Keratinocyte (primary cell): ENCODE measurements around the gene TSPEAR.

Experiments
- CTCF ChIP-seq, 3 experiments: IDR thresholded peaks in 1 of 3; conservative IDR thresholded peaks in 1 of 3; optimal IDR thresholded peaks in 1 of 3; 2 replicates in 2 of 3; 3 replicates in 1 of 3; pipeline versions ENCODE3 to v1.5.1; 2011; ENCODE audit warnings: low read length in 3 of 3, mild to moderate bottlenecking in 3 of 3, moderate library complexity in 2 of 3, control low read depth in 1 of 3, inconsistent platforms in 1 of 3; ENCODE audit not compliant: insufficient read depth in 2 of 3; ENCODE audit errors: extremely low read depth in 1 of 3
- EZH2 ChIP-seq: IDR thresholded peaks from one replicate; pipeline ENCODE4 v1.6.1; 2012; ENCODE audit warnings: inconsistent platforms, mild to moderate bottlenecking, low read length, moderate library complexity

GRCh38 chr21:44616591-44616926 is 94.8 kb downstream of the TSPEAR start:
- TF ChIP-seq CTCF (optimal IDR thresholded peaks at IDR 0.05 in 1 of 3, IDR thresholded peaks at IDR 0.05 in 1 of 3, conservative IDR thresholded peaks at IDR 0.05 in 1 of 3; ENCODE audit: extremely low read depth in 1 of 3, insufficient read depth in 2 of 3, low read length in 3 of 3): no peak
- TF ChIP-seq EZH2: no peak
